Gastroesophageal sphincter (tissue), 3 donors: ENCODE data around the gene CIT.

ENCODE experiments used
- CTCF ChIP-seq, 4 experiments: fragments of 200-600 bp in 2 of 4; fragments of 450-650 bp in 2 of 4; sonication (generic) in 1 of 4; IDR thresholded peaks; one replicate each; pipeline ENCODE4 v1.5.1; 2017 to 2019; ENCODE audit warnings: antibody characterized with exemption in 4 of 4, mild to moderate bottlenecking in 2 of 4, moderate library complexity in 2 of 4
- EP300 ChIP-seq: sonication (generic); formaldehyde crosslinking; IDR thresholded peaks from one replicate; pipeline ENCODE4 v1.6.1; 2017; ENCODE audit warnings: antibody characterized with exemption, mild to moderate bottlenecking
- POLR2A ChIP-seq, 2 donors: fragments of 450-650 bp; IDR thresholded peaks; one replicate each; pipeline ENCODE4 v1.6.1; 2017; ENCODE audit warnings: antibody characterized with exemption in 2 of 2, mild to moderate bottlenecking in 2 of 2, moderate library complexity in 1 of 2
- POLR2AphosphoS5 ChIP-seq: sonication (generic); formaldehyde crosslinking; IDR thresholded peaks from one replicate; pipeline ENCODE4 v1.6.1; 2017; ENCODE audit warnings: antibody characterized with exemption

GRCh38 chr12:119693511-119693910 is 183.6 kb downstream of the CIT start:
- TF ChIP-seq CTCF (IDR thresholded peaks at IDR 0.05) = no peak
- no peak for TF ChIP-seq EP300
- no peak for TF ChIP-seq POLR2AphosphoS5
- no peak for TF ChIP-seq POLR2A (IDR thresholded peaks at IDR 0.05)
